Ishikawa (cell line): Measurements from ENCODE around the gene TBXAS1.

Source experiments
- CEBPB ChIP-seq: IDR thresholded peaks from 2 replicates; pipeline ENCODE4 v1.6.1; 2012
- EP300 ChIP-seq: IDR thresholded peaks from 2 replicates; pipeline ENCODE4 v1.6.1; 2012; ENCODE audit warnings: borderline replicate concordance
- TAF1 ChIP-seq: IDR thresholded peaks from 2 replicates; pipeline ENCODE4 v1.6.1; 2012; ENCODE audit warnings: low read depth, mild to moderate bottlenecking
- TF ChIP-seq, protein P1 (sequence below): IDR thresholded peaks from 2 replicates; pipeline ENCODE4 v1.6.1; 2012

DNA sequence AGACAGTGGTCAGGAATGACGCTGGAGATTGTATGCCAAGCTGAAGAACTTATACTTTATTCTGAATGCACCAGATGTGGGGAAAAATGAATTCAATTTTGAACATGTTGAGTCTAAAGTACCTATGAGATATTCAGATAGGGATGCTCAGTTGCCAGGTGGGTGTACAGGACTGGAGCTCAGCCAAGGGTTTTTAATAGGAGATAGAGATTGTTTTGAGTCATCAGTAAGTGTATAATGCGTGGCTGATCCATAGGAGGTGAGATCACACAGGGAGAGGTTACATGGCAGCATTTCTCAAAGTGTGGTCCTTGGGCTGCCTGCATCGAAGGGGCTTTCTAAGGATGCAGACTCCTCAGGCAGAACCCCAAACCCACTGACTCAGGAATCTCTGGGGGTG lies 44.4 kb upstream of the TBXAS1 start:
- TF ChIP-seq TAF1 (no peak), CEBPB (no peak), EP300 (no peak)
- TF ChIP-seq, protein P1, sequence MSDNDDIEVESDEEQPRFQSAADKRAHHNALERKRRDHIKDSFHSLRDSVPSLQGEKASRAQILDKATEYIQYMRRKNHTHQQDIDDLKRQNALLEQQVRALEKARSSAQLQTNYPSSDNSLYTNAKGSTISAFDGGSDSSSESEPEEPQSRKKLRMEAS = no peak
